GM21825 (cell line): Measurements from ENCODE around the gene KCNJ12.
"Not testable (repeated sequence)": the region's sequence is repeated elsewhere in the genome, so short reads cannot be mapped to it uniquely, and the experiment has no call there.

ENCODE experiments used
- ATAC-seq: cut with Tn5 transposase; IDR thresholded peaks from one replicate; pipeline ENCODE4 v1.9.1; 2021; ENCODE audit warnings: mild to moderate bottlenecking, moderate library complexity; ENCODE audit not compliant: unreplicated experiment

Gene KCNJ12

GRCh38 chr17:21382560-21383495 is 6.7 kb downstream of the KCNJ12 start:
- ATAC-seq = no peak

- ATAC-seq = no peak
These were observed 9.2 kb downstream of the KCNJ12 start for GRCh38 chr17:21385281-21385845.

- no peak for ATAC-seq
These were observed 11.5 kb downstream of the KCNJ12 start for GRCh38 chr17:21387616-21388015.

DNA sequence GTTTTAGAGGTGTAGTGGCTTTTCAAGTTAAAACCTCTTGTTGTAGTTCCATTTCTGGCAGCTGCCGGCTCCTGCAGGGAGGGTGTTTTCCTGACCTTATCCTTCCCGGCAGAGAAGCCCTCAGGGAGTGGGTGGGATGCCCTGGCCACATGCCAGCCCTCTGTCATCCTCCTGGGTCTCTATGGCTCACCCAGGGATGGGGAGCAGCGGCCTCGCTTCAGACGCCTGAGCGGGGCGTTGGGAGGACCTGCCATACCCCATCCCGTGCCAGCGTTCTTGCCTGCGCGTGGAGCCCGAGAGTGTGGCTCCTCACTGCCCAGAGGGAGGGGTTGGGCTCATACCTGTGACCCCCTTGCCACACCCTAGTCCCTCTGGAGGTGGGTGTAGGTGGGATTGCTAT is 11.9 kb downstream of the KCNJ12 start:
- ATAC-seq = no peak

DNA sequence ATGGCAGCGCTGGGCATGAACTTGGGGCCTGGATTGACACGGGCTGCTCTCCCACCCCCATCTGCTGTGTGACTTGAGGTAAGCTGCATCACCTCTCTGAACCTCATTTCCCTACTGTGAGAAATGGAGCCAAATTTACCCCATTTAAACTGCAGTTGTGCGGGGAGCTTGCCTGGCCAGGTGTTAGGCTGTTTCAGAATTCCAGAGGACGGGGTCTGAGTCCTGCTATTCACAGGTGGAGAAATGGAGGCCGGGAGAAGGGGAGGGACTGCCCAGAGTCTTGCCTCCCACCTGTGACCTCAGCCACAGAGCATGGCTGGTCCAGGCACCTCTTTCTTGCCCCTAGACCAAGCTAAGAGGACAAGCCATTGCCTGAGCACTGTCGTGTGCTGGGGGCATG is 12.8 kb downstream of the KCNJ12 start:
- ATAC-seq = no peak

GRCh38 chr17:21389394-21389793 is 13.2 kb downstream of the KCNJ12 start:
- no peak for ATAC-seq

GRCh38 chr17:21390294-21390693 is 14.1 kb downstream of the KCNJ12 start:
- no peak for ATAC-seq

DNA sequence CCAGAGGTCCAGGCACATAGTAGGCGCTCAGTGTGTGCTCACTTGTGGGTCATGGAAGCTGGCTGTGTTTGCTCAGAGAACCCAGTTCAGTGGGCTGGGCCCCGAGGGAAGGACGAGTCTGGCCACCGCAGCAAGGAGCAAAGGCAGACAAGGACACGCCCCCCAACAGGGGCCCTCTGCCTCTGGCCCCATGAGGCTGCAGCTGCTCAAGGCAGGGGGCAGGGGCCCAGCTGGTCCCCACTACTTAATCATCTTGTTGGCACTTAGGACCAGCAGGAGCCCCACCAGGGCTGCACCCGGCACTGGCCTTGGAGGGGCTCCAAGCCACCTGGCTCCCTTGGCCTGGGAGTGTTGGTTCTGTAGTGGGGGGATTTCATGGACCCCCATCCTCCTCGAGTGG is 16.1 kb downstream of the KCNJ12 start:
- no peak for ATAC-seq

DNA sequence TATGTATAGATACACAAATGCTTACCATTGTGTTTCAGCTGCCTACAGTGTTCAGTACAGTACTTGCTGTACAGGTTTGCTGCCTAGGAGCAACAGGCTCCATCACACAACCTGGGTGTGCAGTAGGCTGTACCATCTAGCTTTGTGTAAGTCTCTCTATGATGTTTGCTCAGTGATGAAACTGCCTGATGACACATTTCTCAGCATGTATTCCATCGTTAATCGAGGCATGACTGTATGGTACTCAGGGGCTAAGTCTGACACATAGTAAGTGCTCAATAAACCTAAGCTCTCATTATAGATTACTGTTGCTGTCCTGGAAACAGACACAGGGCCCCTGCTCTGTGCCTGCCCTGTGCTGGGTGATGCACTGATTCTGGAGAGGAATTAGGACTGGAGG is 18.1 kb downstream of the KCNJ12 start:
- ATAC-seq = no peak

DNA sequence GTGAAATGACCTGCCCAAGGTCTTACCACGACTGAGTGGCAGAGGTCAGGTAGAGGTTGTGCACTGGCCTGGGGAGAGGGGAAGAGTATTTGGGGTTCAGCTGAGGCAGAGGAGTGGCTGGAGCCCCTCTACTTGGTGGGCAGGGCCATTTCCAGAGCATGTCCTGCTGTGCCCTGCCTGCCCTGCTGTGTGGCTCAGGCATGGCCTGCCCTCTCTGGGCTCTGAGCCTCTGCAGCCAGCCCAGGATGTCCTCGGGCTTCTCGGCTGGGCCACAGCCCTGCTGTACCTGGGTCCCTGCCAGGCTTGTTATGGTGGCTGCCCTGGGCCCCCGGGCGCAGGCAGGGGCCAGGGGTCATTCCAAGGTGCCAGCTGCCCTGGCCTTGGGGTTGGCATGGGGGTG is 19.6 kb downstream of the KCNJ12 start:
- ATAC-seq = no peak

- no peak for ATAC-seq
These were observed 20.1 kb downstream of the KCNJ12 start for GRCh38 chr17:21396237-21396636.

GRCh38 chr17:21397341-21398190 is 21.4 kb downstream of the KCNJ12 start:
- ATAC-seq = no peak

- no peak for ATAC-seq
These were observed 23.5 kb downstream of the KCNJ12 start for GRCh38 chr17:21399474-21400186.

GRCh38 chr17:21400187-21400569 is 24.0 kb downstream of the KCNJ12 start:
- not testable (repeated sequence) for ATAC-seq

DNA sequence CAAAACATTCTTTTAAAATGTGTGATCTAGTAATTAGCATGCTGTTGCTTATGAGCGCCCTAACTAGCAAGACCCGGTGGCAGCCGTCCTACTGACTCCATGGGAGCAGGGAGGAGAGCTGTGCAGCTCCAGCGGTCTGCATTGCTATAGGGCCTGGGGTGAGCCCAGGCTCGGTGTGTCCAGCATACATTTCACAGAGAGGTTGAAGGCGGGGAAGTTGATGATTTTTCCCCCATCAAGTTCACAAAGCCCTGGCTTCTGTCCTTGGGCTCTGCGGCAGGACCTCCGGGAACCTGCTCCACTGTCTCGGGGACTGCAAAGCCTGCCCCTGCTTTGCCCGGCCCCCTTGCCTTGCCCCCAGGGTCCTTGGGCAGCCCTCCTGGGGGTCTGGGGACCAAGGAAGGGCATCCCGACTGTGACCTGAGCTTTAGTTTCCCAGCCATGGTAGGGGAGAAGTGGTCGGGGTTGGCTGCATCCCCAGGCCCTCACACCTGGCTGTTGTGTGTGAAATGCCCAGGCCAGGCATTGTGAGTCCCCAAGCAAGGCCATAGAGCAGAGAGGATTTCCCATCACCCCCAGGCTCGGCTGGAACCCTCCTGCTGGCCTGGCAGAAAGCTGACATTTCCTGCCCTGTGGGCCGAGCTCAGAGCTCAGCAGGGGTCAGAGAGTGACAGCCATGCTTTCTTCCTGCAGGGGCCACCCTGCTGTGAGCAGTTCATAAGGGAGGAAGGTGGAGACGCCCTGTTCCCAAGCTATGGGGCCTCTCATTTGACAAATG is 24.8 kb downstream of the KCNJ12 start:
- ATAC-seq = no peak

- not testable (repeated sequence) for ATAC-seq
These were observed 26.0 kb downstream of the KCNJ12 start for GRCh38 chr17:21402166-21402571.

DNA sequence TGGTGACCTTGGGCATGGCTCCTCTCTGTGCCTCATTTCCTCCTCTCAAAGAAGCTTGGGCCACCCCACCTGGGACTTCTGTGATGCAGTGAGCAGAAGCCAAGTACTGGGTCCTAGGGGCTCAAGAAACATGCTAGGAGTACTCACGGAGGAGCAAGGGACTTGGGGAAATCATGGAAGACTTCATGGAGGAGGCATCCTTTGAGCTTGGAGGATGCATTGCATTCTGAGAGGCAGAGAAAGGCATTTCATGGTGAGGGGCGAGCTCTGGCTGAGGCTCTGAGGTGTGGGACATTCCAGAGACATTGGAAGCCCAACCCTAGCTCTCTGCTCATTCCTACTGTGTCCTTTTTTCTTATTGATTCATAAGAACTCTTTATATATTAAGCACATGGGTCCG is 26.8 kb downstream of the KCNJ12 start:
- not testable (repeated sequence) for ATAC-seq

DNA sequence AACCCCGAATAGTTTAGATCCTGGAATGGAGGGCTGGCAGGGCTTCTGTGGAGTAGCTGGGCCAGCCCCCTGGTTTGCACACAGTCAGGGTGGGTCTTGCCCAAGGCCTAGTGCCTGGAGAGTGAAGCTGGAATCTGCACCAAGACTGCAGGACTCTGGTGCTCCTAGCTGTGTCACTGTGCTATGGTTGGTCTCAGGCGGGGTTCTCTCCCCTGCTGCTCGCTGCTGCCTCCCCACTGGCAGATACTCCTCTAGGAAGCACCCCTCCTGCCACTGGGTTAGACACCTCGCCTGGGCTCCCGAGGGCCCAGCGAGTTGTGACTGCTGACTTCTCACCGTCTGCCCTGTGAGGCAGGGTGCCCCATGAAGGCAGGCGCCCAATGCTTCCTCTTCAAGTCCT is 27.9 kb downstream of the KCNJ12 start:
- not testable (repeated sequence) for ATAC-seq

DNA sequence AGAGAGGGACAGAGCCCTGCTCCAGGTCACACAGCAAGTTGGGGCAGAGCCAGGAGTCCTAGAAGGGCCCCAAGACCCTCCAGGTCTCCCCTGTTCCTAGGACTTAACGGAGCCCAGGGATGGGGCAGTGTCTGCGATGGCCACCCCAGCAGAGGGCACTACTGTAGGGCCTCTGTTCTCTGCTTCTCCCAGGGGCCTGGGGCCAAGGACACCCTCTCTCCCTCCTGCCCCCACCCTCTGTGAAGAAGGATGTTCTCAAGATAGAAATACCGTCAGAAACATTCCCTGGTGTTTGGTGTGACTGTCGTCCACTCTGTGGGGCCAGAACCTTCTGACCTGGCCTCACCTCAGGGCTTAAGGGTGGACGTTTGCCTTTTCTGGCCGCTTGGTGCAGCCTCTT is 28.4 kb downstream of the KCNJ12 start:
- not testable (repeated sequence) for ATAC-seq
